Measurements from ENCODE around the gene RTTN. TPM values are rescaled to one million over a fixed set of nuclear protein-coding genes. Genes with fewer than 3 reads are reported as not detected.

RTTN gene
- polyA plus RNA-seq, 3 donors: 0.22 to 2.7 (median 0.25) TPM

DNA sequence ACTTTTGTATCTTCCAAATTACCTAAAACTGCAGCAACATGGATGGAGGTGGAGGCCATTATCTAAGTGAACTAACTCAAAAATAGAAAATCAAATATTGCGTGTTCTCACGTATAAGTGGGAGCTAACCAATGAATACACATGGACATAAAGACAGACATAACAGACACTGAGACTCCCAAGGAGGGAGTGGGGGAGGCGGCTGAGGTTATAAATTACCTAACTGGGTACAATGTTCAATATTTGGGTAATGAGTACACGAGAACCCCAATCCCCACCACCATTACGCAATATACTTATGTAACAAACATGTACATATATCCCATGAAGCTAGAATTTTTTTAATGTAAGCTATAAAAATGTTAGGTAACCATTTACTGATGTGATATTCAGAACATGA is 119.8 kb downstream of the RTTN start:
- no peaks in the 10 kb centered on the region for H3K79me2 ChIP-seq (ENCODE audit: insufficient read depth, low read length)
- no peaks in the 10 kb centered on the region for H3K4me1 Mint-ChIP-seq
- DNase-seq: no peak
- no peak overlapping the region for H3K4me3 ChIP-seq (replicated peaks in 1 of 3; ENCODE audit: low read depth in 2 of 3, low read length in 3 of 3)
- no peak overlapping the region for H2AFZ ChIP-seq (ENCODE audit: insufficient read depth, low read depth, low read length, poor library complexity, severe bottlenecking)
- WGBS (ENCODE audit: insufficient coverage): no CpG with 5 or more reads among the region's 5 CpGs
- H3K27ac ChIP-seq (ENCODE audit: low read depth in 1 of 2, low read length in 2 of 2): no peak overlapping the region
- H3K36me3 ChIP-seq (replicated peaks in 1 of 2; ENCODE audit: control insufficient read depth in 1 of 2, insufficient read depth in 2 of 2, low read length in 2 of 2): peaks cover 0 to 5% of the 10 kb centered on the region in 2 donors
- H3K27ac Mint-ChIP-seq: no peak overlapping the region
- H3K9me3 ChIP-seq (replicated peaks in 1 of 2; ENCODE audit: control insufficient read depth in 1 of 2, insufficient read depth in 1 of 2, low read length in 2 of 2): no peaks in the 10 kb centered on the region
- H3K4me3 Mint-ChIP-seq: no peak overlapping the region
- intact Hi-C loops (cut with micrococcal nuclease): no loop called here
- no peak overlapping the region for H3K9ac ChIP-seq (ENCODE audit: insufficient read depth, low read length, poor library complexity, severe bottlenecking)
- no peaks in the 10 kb centered on the region for H3K27me3 ChIP-seq (ENCODE audit: control insufficient read depth in 2 of 2, insufficient read depth in 2 of 2, low read length in 2 of 2)
- no peaks in the 10 kb centered on the region for H3K27me3 Mint-ChIP-seq (ENCODE audit: low read depth in 3 of 3)
- no peaks in the 10 kb centered on the region for H3K4me1 ChIP-seq (ENCODE audit: control insufficient read depth in 1 of 2, insufficient read depth in 2 of 2, low read length in 2 of 2)
- peaks cover 17 to 36% of the 10 kb centered on the region in 2 donors for H3K36me3 Mint-ChIP-seq
- H3K4me2 ChIP-seq (replicated peaks; ENCODE audit: extremely low read depth, low read length, poor library complexity, severe bottlenecking): no peak overlapping the region
- H4K20me1 ChIP-seq (ENCODE audit: insufficient read depth, low read length): no peaks in the 10 kb centered on the region
- H3K9me3 Mint-ChIP-seq: no peaks in the 10 kb centered on the region
- TF ChIP-seq, protein P1, sequence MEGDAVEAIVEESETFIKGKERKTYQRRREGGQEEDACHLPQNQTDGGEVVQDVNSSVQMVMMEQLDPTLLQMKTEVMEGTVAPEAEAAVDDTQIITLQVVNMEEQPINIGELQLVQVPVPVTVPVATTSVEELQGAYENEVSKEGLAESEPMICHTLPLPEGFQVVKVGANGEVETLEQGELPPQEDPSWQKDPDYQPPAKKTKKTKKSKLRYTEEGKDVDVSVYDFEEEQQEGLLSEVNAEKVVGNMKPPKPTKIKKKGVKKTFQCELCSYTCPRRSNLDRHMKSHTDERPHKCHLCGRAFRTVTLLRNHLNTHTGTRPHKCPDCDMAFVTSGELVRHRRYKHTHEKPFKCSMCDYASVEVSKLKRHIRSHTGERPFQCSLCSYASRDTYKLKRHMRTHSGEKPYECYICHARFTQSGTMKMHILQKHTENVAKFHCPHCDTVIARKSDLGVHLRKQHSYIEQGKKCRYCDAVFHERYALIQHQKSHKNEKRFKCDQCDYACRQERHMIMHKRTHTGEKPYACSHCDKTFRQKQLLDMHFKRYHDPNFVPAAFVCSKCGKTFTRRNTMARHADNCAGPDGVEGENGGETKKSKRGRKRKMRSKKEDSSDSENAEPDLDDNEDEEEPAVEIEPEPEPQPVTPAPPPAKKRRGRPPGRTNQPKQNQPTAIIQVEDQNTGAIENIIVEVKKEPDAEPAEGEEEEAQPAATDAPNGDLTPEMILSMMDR (IDR thresholded peaks at IDR 0.05): no peak

DNA sequence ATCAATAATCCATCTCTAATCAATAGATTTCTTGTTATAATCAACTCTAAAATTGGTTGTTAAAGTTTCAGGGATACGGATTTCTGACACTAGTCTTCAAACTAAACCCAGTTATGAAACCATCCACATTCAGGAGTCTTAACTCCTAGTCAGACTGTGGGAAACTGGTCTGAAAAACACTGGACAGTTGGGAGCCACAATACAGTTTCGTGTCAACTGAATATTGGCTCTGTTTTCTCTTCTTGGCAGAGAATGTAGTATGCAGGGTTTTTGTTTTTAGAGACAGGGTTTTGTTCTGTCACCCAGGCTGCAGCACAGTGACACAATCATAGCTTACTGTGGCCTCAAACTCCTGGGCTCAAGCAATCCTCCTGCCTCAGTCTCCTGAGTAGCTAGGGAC is 123.1 kb downstream of the RTTN start:
- Mint-ChIP-seq H3K36me3 (peaks cover 11 to 27% of the 10 kb centered on the region in 2 donors), H3K4me3 (no peak overlapping the region), H3K27me3 (ENCODE audit: low read depth in 3 of 3) (no peaks in the 10 kb centered on the region), H3K27ac (no peak overlapping the region), H3K9me3 (no peaks in the 10 kb centered on the region), H3K4me1 (no peaks in the 10 kb centered on the region)
- Histone ChIP-seq H3K79me2 (ENCODE audit: insufficient read depth, low read length) (no peaks in the 10 kb centered on the region), H3K4me2 (replicated peaks; ENCODE audit: extremely low read depth, low read length, poor library complexity, severe bottlenecking) (no peak overlapping the region), H3K9me3 (replicated peaks in 1 of 2; ENCODE audit: control insufficient read depth in 1 of 2, insufficient read depth in 1 of 2, low read length in 2 of 2) (no peaks in the 10 kb centered on the region), H3K36me3 (replicated peaks in 1 of 2; ENCODE audit: control insufficient read depth in 1 of 2, insufficient read depth in 2 of 2, low read length in 2 of 2) (no peaks in the 10 kb centered on the region), H3K4me1 (ENCODE audit: control insufficient read depth in 1 of 2, insufficient read depth in 2 of 2, low read length in 2 of 2) (no peaks in the 10 kb centered on the region), H3K27me3 (ENCODE audit: control insufficient read depth in 2 of 2, insufficient read depth in 2 of 2, low read length in 2 of 2) (no peaks in the 10 kb centered on the region), H3K27ac (ENCODE audit: low read depth in 1 of 2, low read length in 2 of 2) (no peak overlapping the region), H3K9ac (ENCODE audit: insufficient read depth, low read length, poor library complexity, severe bottlenecking) (no peak overlapping the region), H3K4me3 (replicated peaks in 1 of 3; ENCODE audit: low read depth in 2 of 3, low read length in 3 of 3) (no peak overlapping the region), H2AFZ (ENCODE audit: insufficient read depth, low read depth, low read length, poor library complexity, severe bottlenecking) (no peak overlapping the region), H4K20me1 (ENCODE audit: insufficient read depth, low read length) (no peaks in the 10 kb centered on the region)
- intact Hi-C loops (cut with micrococcal nuclease): no loop called here
- no peak for DNase-seq
- 80% methylated on average over 1 of the region's 2 CpGs for WGBS (ENCODE audit: insufficient coverage)
- TF ChIP-seq, protein P1 (IDR thresholded peaks at IDR 0.05): no peak

Measured in CD14-positive monocyte (primary cell).